Testis (tissue), 3 donors: ENCODE measurements around the gene GPR162. TPM values are rescaled to one million over a fixed set of nuclear protein-coding genes. Genes with fewer than 3 reads are reported as not detected.
A peak's percentile ranks its signal among the peaks of the same experiment; 100 is the strongest.

Experiments used
- DNase-seq: peaks from one replicate; pipeline ENCODE4 v3.0.0-alpha.2; 2019
- H3K27ac ChIP-seq, 2 donors: fragments of 200-600 bp; sonication (generic); one replicate each; pipeline ENCODE4 v1.5.1; 2019
- H3K27me3 ChIP-seq: fragments of 200-600 bp; sonication (generic); one replicate; pipeline ENCODE4 v1.5.1; 2019
- H3K36me3 ChIP-seq: fragments of 200-600 bp; sonication (generic); one replicate; pipeline ENCODE4 v1.5.1; 2017; ENCODE audit warnings: low read depth; ENCODE audit errors: missing control alignments
- H3K4me1 ChIP-seq: fragments of 200-600 bp; sonication (generic); one replicate; pipeline ENCODE4 v1.5.1; 2019
- H3K4me3 ChIP-seq, 2 donors: fragments of 200-600 bp; sonication (generic); one replicate each; pipeline ENCODE4 v1.5.1; 2017 to 2019
- H3K9me3 ChIP-seq: fragments of 200-600 bp; sonication (generic); one replicate; pipeline ENCODE4 v1.5.1; 2017
- CTCF ChIP-seq, 3 experiments: fragments of 450-650 bp in 2 of 3; fragments of 200-600 bp in 1 of 3; sonication (generic) in 1 of 3; IDR thresholded peaks; one replicate each; pipeline ENCODE4 v1.5.1; 2016 to 2019; ENCODE audit warnings: antibody characterized with exemption in 3 of 3, mild to moderate bottlenecking in 2 of 3, moderate library complexity in 1 of 3
- POLR2A ChIP-seq: fragments of 450-650 bp; IDR thresholded peaks from one replicate; pipeline ENCODE4 v1.6.1; 2017; ENCODE audit warnings: antibody characterized with exemption, mild to moderate bottlenecking, moderate library complexity
- WGBS, 2 donors: methylation state at CpG; one replicate each; pipeline ENCODE4 v1.1.5; 2018; 5-methylcytosine and 5-hydroxymethylcytosine counted together
- intact Hi-C: fragments of 100-400 bp; cut with DNase I; formaldehyde crosslinking; loops from one replicate; pipeline ENCODE4 v1.15.1; 2023; ENCODE audit warnings: low total_unique reads
- polyA plus RNA-seq: library from polyadenylated mRNA; stranded (reverse); fragments of 350-450 nt; fragmentation: Illumina TruSeq; extraction: RNeasy Lipid Tissue Mini Kit (QIAGEN cat#74804); gene quantifications from one replicate; pipeline ENCODE4 v1.2.3, GENCODE V29; 2014; ENCODE audit warnings: low read depth, low replicate concordance; ENCODE audit not compliant: insufficient read depth
- total RNA-seq, 2 donors: library from RNA; depleted of rRNA; stranded (reverse); fragments of >200 nt; gene quantifications; one replicate each; pipeline ENCODE4 v1.2.3, GENCODE V29; 2016

Gene GPR162
- total and polyA plus RNA-seq, 3 donors from 2014 or later, result 0.94 to 2.2 (median 1.8) TPM

DNA sequence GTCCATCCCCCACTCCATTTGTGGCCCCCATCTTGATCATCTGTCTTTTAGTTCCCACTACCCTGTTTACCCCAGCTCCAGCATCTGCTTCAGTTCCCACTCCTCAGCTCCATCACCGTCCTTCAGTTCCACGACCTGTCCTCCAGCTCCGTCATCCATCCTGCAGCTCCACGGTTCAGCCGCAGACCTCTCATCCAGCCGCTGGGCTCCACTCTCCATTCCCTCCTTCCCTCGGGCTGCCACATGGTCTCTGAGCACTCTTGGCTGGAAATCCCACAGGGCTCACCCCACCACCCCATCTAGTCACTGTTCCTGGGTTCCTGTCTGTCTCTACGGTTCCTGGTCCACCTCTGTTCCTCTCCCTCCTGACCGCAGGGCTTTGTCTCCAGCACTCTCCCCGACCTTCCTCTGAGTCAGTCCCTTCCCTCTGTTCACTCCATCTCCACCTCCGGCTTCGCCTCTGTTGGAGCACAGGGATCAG, 3.3 kb downstream of the GPR162 start:
- H3K4me1 ChIP-seq, result peaks cover 15% of the 10 kb centered on the region
- no peaks in the 10 kb centered on the region for H3K36me3 ChIP-seq
- WGBS, 2 donors, result 50 to 57% methylated on average over 12 of the region's 12 CpGs
- H3K4me3 ChIP-seq, result no peak overlapping the region
- TF ChIP-seq POLR2A (no peak), CTCF (IDR thresholded peaks at IDR 0.05) (no peak)
- intact Hi-C loops, result loop anchor here (10.0 kb wide), 1 partner anchor 50 kb away; the partner anchor contains the start of gene LAG3
- H3K9me3 ChIP-seq, result no peaks in the 10 kb centered on the region
- no peaks in the 10 kb centered on the region for H3K27me3 ChIP-seq
- no peak for DNase-seq
- no peak overlapping the region for H3K27ac ChIP-seq

- TF ChIP-seq CTCF (IDR thresholded peaks at IDR 0.05) (peak; percentile 89 to 92 (median 89)), POLR2A (no peak)
- H3K27ac ChIP-seq, result no peak overlapping the region
- peak; percentile 89 for DNase-seq
- no peaks in the 10 kb centered on the region for H3K27me3 ChIP-seq
- intact Hi-C loops, result loop anchor here (10.0 kb wide), 1 partner anchor 51 kb away; the partner anchor contains the start of gene LAG3
- no peaks in the 10 kb centered on the region for H3K36me3 ChIP-seq
- H3K4me3 ChIP-seq, result no peak overlapping the region
- peaks cover 15% of the 10 kb centered on the region for H3K4me1 ChIP-seq
- WGBS, 2 donors, result 18 to 52% methylated on average over 3 to 19 of the region's 19 CpGs
- H3K9me3 ChIP-seq, result no peaks in the 10 kb centered on the region
Measured at GRCh38 chr12:6825398-6826124, 3.9 kb downstream of the GPR162 start.

DNA sequence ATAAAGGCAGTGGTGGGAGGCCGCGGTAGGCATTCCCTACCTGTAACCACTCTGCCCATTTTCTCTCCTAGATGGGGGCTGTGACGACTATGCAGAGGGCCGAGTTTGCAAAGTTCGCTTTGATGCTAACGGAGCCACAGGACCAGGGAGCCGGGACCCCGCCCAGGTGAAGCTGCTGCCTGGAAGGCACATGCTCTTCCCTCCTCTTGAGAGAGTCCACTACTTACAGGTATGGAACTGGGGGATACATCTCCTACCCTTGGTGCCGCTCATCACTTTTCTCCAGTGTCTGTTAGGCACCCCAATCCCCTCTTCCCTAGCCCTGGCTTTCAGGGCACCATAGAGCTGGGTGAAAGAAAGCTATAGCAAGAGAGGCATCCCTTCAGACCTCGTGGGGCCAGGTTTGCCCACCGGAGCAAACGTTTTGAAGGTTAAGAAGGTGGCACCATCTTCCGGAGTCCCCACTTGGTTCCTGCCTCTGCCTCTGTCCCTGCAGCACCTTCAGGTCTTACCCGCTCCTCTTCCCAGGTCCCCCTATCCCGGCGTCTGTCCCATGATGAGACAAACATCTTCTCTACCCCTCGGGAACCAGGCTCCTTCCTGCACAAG, 4.6 kb downstream of the GPR162 start:
- DNase-seq, result no peak
- peaks cover 15% of the 10 kb centered on the region for H3K4me1 ChIP-seq
- no peaks in the 10 kb centered on the region for H3K9me3 ChIP-seq
- H3K27ac ChIP-seq, result no peak overlapping the region
- WGBS, 2 donors, result 77 to 82% methylated on average over 17 of the region's 17 CpGs
- H3K4me3 ChIP-seq, result no peak overlapping the region
- no peaks in the 10 kb centered on the region for H3K27me3 ChIP-seq
- intact Hi-C loops, result loop anchor here (10.0 kb wide), 1 partner anchor 51 kb away; the partner anchor contains the start of gene LAG3
- TF ChIP-seq POLR2A, result no peak
- no peak for TF ChIP-seq CTCF (IDR thresholded peaks at IDR 0.05)
- no peaks in the 10 kb centered on the region for H3K36me3 ChIP-seq

GRCh38 chr12:6826734-6827436, 5.3 kb downstream of the GPR162 start:
- Histone ChIP-seq H3K4me1 (peaks cover 14% of the 10 kb centered on the region), H3K4me3 (no peak overlapping the region), H3K36me3 (no peaks in the 10 kb centered on the region), H3K27me3 (no peaks in the 10 kb centered on the region), H3K9me3 (no peaks in the 10 kb centered on the region), H3K27ac (peak overlapping the region; percentile 65 to 72)
- no peak for DNase-seq
- 66 to 81% methylated on average over 14 to 22 of the region's 22 CpGs for WGBS, 2 donors
- intact Hi-C loops, result loop anchor here (10.0 kb wide), 1 partner anchor 52 kb away; the partner anchor contains the start of gene LAG3
- no peak for TF ChIP-seq POLR2A
- no peak for TF ChIP-seq CTCF (IDR thresholded peaks at IDR 0.05)
